Neural progenitor cell (in vitro differentiated cells): ENCODE measurements around the gene ATF2. TPM values are rescaled to one million over a fixed set of nuclear protein-coding genes. Genes with fewer than 3 reads are reported as not detected.

Experiments
- DNase-seq: peaks from one replicate; pipeline ENCODE4 v3.0.0-alpha.2; 2016; ENCODE audit warnings: low spot score
- H2AFZ ChIP-seq: fragments of 200-600 bp; sonication (generic); replicated peaks from 2 replicates; pipeline ENCODE4 v1.6.1; 2016; ENCODE audit warnings: antibody characterized with exemption
- H3F3A ChIP-seq: fragments of 200-600 bp; sonication (generic); 2 replicates; pipeline ENCODE4 v1.6.1; 2016; ENCODE audit warnings: antibody characterized with exemption, low read depth
- H3K27ac ChIP-seq: fragments of 200-600 bp; sonication (generic); 2 replicates; pipeline ENCODE4 v1.5.1; 2016; ENCODE audit warnings: mild to moderate bottlenecking
- H3K27me3 ChIP-seq: fragments of 200-600 bp; sonication (generic); 2 replicates; pipeline ENCODE4 v1.6.1; 2016; ENCODE audit warnings: mild to moderate bottlenecking, moderate library complexity
- H3K36me3 ChIP-seq: fragments of 200-600 bp; sonication (generic); 2 replicates; pipeline ENCODE4 v1.5.1; 2016
- H3K4me1 ChIP-seq: fragments of 200-600 bp; sonication (generic); 2 replicates; pipeline ENCODE4 v1.6.1; 2016; ENCODE audit warnings: mixed run types
- H3K4me2 ChIP-seq: fragments of 200-600 bp; sonication (generic); 2 replicates; pipeline ENCODE4 v1.6.1; 2016
- H3K4me3 ChIP-seq: fragments of 200-600 bp; sonication (generic); 2 replicates; pipeline ENCODE4 v1.5.1; 2016
- H3K79me2 ChIP-seq: fragments of 200-600 bp; sonication (generic); 2 replicates; pipeline ENCODE4 v1.6.1; 2016; ENCODE audit warnings: low read depth
- H3K9ac ChIP-seq: fragments of 200-600 bp; sonication (generic); 2 replicates; pipeline ENCODE4 v1.6.1; 2016
- H3K9me3 ChIP-seq: fragments of 200-600 bp; sonication (generic); 2 replicates; pipeline ENCODE4 v1.5.1; 2016; ENCODE audit warnings: low read depth
- H4K20me1 ChIP-seq: fragments of 200-600 bp; sonication (generic); 2 replicates; pipeline ENCODE4 v1.6.1; 2016; ENCODE audit warnings: low read depth
- H3K27ac Mint-ChIP-seq: 3 replicates; pipeline ENCODE4 v1.8.0; 2021; ENCODE audit warnings: mixed read lengths
- H3K27me3 Mint-ChIP-seq: 2 replicates; pipeline ENCODE4 v1.8.0; 2022; ENCODE audit warnings: low read depth, mild to moderate bottlenecking, inconsistent platforms, moderate library complexity, mixed read lengths; ENCODE audit not compliant: insufficient read depth
- H3K36me3 Mint-ChIP-seq: 3 replicates; pipeline ENCODE4 v1.8.0; 2021; ENCODE audit warnings: mixed read lengths
- H3K4me1 Mint-ChIP-seq: 3 replicates; pipeline ENCODE4 v1.8.0; 2021; ENCODE audit warnings: mixed read lengths
- H3K4me3 Mint-ChIP-seq: 3 replicates; pipeline ENCODE4 v1.8.0; 2021; ENCODE audit warnings: mild to moderate bottlenecking, moderate library complexity, mixed read lengths
- H3K9me3 Mint-ChIP-seq: 3 replicates; pipeline ENCODE4 v1.8.0; 2020; ENCODE audit warnings: mixed read lengths
- EZH2 ChIP-seq: fragments of 200-600 bp; sonication (generic); IDR thresholded peaks from 2 replicates; pipeline ENCODE4 v1.6.1; 2017; ENCODE audit warnings: antibody characterized with exemption, mild to moderate bottlenecking, moderate library complexity
- EZH2phosphoT487 ChIP-seq: fragments of 200-600 bp; sonication (generic); IDR thresholded peaks from 2 replicates; pipeline ENCODE4 v1.6.1; 2017; ENCODE audit warnings: antibody characterized with exemption
- microRNA counts: library from miRNA; unstranded; fragments of <30 nt; microRNA quantifications from one replicate; lab custom pipeline; 2016
- microRNA-seq: library from miRNA; unstranded; fragments of <30 nt; microRNA quantifications from one replicate; pipeline ENCODE4, GENCODE V29; 2016
- small RNA-seq: library from RNA; depleted of rRNA; stranded (forward); fragments of <200 nt; gene quantifications from one replicate; pipeline ENCODE3, GENCODE V24; 2015
- total RNA-seq: library from RNA; depleted of rRNA; stranded (reverse); fragments of >200 nt; gene quantifications from 2 replicates; pipeline ENCODE4 v1.2.3, GENCODE V29; 2015; ENCODE audit warnings: low replicate concordance
- TF ChIP-seq, protein P1 (sequence below): fragments of 200-600 bp; sonication (generic); IDR thresholded peaks from 2 replicates; pipeline ENCODE4 v1.5.1; 2017; ENCODE audit warnings: antibody characterized with exemption, mild to moderate bottlenecking

Gene ATF2
- total RNA-seq, 1 donor from 2014 or later, result 133 TPM

DNA sequence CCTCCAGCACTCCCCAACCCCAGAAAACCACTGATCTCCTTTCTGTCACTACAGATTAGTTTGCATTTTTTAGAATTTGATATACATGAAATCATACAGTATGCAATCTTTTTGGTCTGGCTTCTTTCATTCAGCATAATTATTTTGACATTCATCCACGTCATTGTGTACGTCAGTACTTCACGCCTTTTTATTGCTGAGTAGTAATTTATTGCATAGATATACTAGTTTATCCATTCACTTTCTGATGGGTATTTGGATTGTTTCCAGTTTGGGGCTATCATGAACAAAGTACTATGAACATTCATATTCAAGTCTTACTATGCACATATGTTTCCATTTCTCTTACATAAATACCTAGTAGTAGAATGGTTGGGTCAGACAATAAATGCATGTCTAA lies 142.8 kb downstream of the ATF2 start:
- peaks cover under 1% of the 10 kb centered on the region for H3K27me3 Mint-ChIP-seq
- H3K4me1 ChIP-seq, result peaks cover 17% of the 10 kb centered on the region

DNA sequence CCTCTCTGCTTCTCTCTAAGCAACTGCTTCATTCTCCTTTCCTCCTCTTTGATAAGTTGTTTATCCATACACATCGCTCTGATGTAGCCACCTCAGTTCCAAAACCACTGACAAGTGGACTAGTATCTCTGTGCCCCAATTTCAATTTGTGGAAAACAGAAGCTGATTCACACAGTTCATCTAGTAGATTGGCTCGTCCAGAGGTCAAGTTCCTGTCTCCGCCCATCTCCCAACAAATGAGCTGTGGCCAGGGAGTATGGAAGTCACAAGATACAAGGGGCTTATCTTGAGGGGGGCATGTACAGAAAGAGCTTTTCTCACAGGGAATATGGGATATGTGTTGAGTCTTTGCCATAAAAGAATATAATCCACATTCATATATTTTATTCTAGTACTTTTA lies 145.1 kb downstream of the ATF2 start:
- TF ChIP-seq, protein P1, sequence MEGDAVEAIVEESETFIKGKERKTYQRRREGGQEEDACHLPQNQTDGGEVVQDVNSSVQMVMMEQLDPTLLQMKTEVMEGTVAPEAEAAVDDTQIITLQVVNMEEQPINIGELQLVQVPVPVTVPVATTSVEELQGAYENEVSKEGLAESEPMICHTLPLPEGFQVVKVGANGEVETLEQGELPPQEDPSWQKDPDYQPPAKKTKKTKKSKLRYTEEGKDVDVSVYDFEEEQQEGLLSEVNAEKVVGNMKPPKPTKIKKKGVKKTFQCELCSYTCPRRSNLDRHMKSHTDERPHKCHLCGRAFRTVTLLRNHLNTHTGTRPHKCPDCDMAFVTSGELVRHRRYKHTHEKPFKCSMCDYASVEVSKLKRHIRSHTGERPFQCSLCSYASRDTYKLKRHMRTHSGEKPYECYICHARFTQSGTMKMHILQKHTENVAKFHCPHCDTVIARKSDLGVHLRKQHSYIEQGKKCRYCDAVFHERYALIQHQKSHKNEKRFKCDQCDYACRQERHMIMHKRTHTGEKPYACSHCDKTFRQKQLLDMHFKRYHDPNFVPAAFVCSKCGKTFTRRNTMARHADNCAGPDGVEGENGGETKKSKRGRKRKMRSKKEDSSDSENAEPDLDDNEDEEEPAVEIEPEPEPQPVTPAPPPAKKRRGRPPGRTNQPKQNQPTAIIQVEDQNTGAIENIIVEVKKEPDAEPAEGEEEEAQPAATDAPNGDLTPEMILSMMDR, result no peak
- no peak overlapping the region for H3K4me2 ChIP-seq

More for the DNA sequence above, 142.8 kb downstream of the ATF2 start:
- no peak overlapping the region for H3K27ac Mint-ChIP-seq
- Histone ChIP-seq H2AFZ (no peak overlapping the region), H3K9ac (no peak overlapping the region), H3K4me2 (no peak overlapping the region), H3K4me3 (no peak overlapping the region), H3K9me3 (no peaks in the 10 kb centered on the region), H3K27me3 (no peaks in the 10 kb centered on the region), H4K20me1 (no peaks in the 10 kb centered on the region), H3F3A (peaks cover 10% of the 10 kb centered on the region), H3K27ac (no peak overlapping the region), H3K79me2 (no peaks in the 10 kb centered on the region), H3K36me3 (no peaks in the 10 kb centered on the region)
- H3K4me1 Mint-ChIP-seq, result peaks cover 7% of the 10 kb centered on the region
- no peak overlapping the region for H3K4me3 Mint-ChIP-seq
- H3K9me3 Mint-ChIP-seq, result peaks cover 3% of the 10 kb centered on the region
- no peak for DNase-seq
- no peaks in the 10 kb centered on the region for H3K36me3 Mint-ChIP-seq
- TF ChIP-seq, protein P1, result no peak
- TF ChIP-seq EZH2 (no peak), EZH2phosphoT487 (no peak)

More for the DNA sequence above, 145.1 kb downstream of the ATF2 start:
- no peak for DNase-seq
- Histone ChIP-seq H4K20me1 (no peaks in the 10 kb centered on the region), H3K4me3 (no peak overlapping the region), H3K4me1 (no peaks in the 10 kb centered on the region), H3K36me3 (no peaks in the 10 kb centered on the region), H3K9ac (no peak overlapping the region), H3K9me3 (no peaks in the 10 kb centered on the region), H3F3A (no peaks in the 10 kb centered on the region), H2AFZ (no peak overlapping the region), H3K79me2 (no peaks in the 10 kb centered on the region), H3K27ac (no peak overlapping the region), H3K27me3 (no peaks in the 10 kb centered on the region)
- no peak overlapping the region for H3K4me3 Mint-ChIP-seq
- H3K9me3 Mint-ChIP-seq, result peaks cover 3% of the 10 kb centered on the region
- peaks cover 2% of the 10 kb centered on the region for H3K4me1 Mint-ChIP-seq
- H3K27ac Mint-ChIP-seq, result no peak overlapping the region
- H3K36me3 Mint-ChIP-seq, result no peaks in the 10 kb centered on the region
- no peaks in the 10 kb centered on the region for H3K27me3 Mint-ChIP-seq

MicroRNAs within 50 kb of the gene (microRNA counts, 767-probe panel; counts per million panel counts)
- microRNA hsa-miR-933 (lab: Ali Mortazavi, UCI), result 460 counts per million, percentile 90 among the panel's probes with 10 or more counts

Small RNAs within 50 kb of the gene (microRNA-seq; reads per million reads assigned to microRNA genes)
- 11.4 reads per million, percentile 41 among the genes with 10 or more reads in this experiment for gene MIR933

Small RNAs within 50 kb of the gene (small RNA-seq; reads per million reads assigned to genes)
- gene MIR933 (0.16 reads per million), gene RF02271 (not detected), gene RNU6-1290P (not detected), gene RNU6-763P (not detected)

Other genes with a start within 250 kb of the ATF2 start
- gene CHN1, start 162.8 kb downstream of the ATF2 start, total RNA-seq, result 45.0 and 46.6 TPM in 2 replicates
- 184 and 213 TPM in 2 replicates for gene ATP5MC3, start 13.5 kb upstream of the ATF2 start, total RNA-seq